ENCODE results near the gene LGALS16.

GRCh38 chr19:39698535-39698934, 42.8 kb downstream of the LGALS16 start:
- TF ChIP-seq CTCF (IDR thresholded peaks at IDR 0.05) (no peak), POLR2A (IDR thresholded peaks at IDR 0.05) (no peak)

Measured in ovary (tissue), 3 donors.